ENCODE data around the gene VDAC1.

Gene VDAC1, protein sequence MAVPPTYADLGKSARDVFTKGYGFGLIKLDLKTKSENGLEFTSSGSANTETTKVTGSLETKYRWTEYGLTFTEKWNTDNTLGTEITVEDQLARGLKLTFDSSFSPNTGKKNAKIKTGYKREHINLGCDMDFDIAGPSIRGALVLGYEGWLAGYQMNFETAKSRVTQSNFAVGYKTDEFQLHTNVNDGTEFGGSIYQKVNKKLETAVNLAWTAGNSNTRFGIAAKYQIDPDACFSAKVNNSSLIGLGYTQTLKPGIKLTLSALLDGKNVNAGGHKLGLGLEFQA

DNA sequence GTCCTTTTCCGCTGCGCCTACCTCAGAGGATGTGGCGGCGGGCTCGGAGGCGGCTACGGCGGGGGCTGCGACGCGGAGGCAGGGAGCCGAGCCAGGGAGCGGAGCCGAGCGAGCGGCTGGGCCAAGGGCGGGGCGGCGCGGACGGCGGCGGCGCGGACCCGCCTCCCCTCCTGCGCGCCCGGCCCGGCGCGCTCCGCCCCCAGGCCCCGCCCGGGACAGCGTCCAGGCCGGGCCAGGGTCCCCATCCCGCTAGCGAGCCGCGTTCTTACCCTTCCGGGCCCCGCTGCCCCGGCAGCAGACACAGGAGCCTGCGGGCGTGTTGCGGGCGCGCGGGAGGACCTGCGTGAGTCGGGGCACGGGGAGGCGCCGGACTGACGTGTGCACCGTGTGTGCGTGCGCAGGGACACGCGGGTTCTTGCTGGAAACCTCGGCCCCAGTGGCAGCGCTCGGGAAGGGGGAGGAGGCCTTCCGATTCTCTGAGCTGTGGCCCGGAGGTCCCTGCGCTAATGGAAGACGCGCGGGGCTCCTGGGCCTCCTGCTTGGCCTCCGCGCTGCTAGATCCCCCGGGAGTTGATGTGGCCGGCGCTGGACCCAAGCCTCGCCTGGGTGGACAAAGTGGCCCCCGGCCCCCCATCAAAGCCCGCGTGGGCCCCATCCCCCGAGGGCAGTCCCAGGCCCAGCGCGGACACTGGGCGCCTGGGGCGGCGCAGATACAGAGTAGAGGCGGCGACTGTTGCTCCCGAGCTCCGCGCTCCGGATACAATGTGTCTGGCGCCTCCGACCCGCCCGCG lies at the start of gene VDAC1:
Gene VDAC1 (minus strand): TSS at position 350 of the 791 bp plus-strand sequence. CDS start 11,963 bp downstream, outside the sequence.
- TF ChIP-seq POLR2A (IDR thresholded peaks at IDR 0.05; ENCODE audit: low read length) (peak; percentile 37), GATA1 (IDR thresholded peaks at IDR 0.05; ENCODE audit: low read depth, low read length) (no peak)
- peak; percentile 80 to 83 for DNase-seq

- DNase-seq, result no peak
- no peak for TF ChIP-seq POLR2A (IDR thresholded peaks at IDR 0.05; ENCODE audit: low read length)
- no peak for TF ChIP-seq GATA1 (IDR thresholded peaks at IDR 0.05; ENCODE audit: low read depth, low read length)
These were observed 49.1 kb upstream of the VDAC1 start for GRCh38 chr5:134053840-134054338.

- no peak for DNase-seq
- TF ChIP-seq GATA1 (IDR thresholded peaks at IDR 0.05; ENCODE audit: low read depth, low read length) (no peak), POLR2A (IDR thresholded peaks at IDR 0.05; ENCODE audit: low read length) (no peak)
These were observed 48.6 kb upstream of the VDAC1 start for GRCh38 chr5:134053314-134053839.

- no peak for DNase-seq
- no peak for TF ChIP-seq POLR2A (IDR thresholded peaks at IDR 0.05; ENCODE audit: low read length)
These were observed 46.5 kb upstream of the VDAC1 start for GRCh38 chr5:134051305-134051704.

DNA sequence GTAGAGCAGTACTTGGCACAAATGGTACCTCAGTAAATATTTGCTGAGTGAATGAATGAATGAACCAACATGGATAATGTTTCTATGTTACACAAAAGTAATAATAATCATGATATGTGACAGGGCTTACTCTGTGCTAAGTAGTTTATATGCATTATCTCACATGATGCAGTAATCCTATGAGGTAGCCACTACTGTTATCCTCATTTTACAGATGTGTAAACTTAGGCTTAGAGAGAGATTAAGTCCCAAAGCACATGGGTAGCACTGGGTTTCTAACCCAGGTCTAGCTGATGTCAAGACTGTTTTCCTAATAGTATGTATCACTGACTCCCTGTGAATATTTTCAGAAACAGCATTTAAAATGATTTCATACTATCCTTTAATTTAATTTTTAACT lies 44.1 kb upstream of the VDAC1 start:
- peak in 1 of 2 experiments; percentile 53 for DNase-seq
- TF ChIP-seq GATA1 (IDR thresholded peaks at IDR 0.05; ENCODE audit: low read depth, low read length) (no peak), POLR2A (IDR thresholded peaks at IDR 0.05; ENCODE audit: low read length) (no peak)

- TF ChIP-seq GATA1 (IDR thresholded peaks at IDR 0.05; ENCODE audit: low read depth, low read length) (no peak), POLR2A (IDR thresholded peaks at IDR 0.05; ENCODE audit: low read length) (no peak)
- DNase-seq, result no peak
These were observed 42.9 kb upstream of the VDAC1 start for GRCh38 chr5:134047687-134048056.

DNA sequence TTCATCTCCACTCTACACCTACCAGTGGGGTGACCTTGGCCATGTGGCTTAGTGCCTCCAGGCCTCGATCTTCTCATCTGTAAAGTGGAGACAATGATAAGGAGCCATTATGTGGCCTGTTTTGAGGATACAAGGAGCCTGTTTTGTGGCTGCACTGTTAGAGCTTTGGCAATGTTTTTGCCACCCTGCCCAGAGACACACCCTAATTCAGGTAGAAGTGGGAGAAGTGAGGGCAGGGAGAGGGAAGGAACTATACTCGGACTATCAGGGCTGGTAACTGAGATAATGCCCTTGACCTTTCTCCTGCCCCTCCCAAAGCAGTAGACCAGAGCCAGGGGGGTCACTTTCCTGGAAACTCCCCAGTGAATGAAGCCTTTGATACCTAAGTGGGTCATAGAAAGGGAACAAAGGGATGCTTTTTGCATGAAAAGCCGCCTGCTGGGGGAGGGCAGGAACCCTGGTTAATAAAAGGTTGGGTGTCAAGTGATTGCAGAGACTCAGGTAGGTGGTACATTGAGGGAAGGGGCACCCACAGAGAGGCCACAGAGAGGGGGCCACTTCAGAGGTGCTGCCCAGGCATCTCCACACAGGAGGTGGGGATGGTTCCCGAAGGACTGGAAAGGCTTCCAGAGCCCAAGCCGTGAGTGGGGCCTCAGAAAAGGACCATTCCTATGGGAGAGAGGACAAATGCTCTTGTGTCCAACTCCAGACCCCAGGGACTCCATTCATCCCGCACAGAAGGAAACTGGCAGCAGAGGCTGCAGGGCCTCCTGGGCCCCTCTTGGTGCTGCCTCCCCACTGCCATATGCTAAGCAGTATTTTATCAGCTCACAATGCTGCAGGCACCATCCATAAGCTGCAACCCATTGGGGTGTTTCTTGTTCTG lies 42.3 kb upstream of the VDAC1 start:
- TF ChIP-seq POLR2A (IDR thresholded peaks at IDR 0.05; ENCODE audit: low read length) (no peak), GATA1 (IDR thresholded peaks at IDR 0.05; ENCODE audit: low read depth, low read length) (no peak)
- DNase-seq, result no peak

DNA sequence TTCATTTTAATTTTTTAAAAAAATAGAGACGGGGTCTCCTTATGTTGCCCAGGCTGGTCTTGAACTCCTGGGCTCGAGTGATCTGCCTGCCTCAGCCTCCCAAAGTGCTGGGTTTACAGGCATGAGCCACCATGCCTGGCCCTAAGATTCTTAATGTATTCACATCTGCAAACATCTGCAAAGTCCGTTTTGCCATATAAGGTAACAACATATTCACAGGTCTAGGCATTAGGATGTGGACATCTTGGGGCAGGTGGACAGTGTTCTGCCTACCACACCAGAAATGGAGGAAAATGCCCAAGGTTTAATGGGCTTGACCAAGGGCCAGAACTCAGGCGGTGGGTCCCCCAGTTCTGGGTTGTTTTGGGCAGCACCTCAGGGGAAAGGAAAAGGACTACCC lies 41.6 kb upstream of the VDAC1 start:
- TF ChIP-seq GATA1 (IDR thresholded peaks at IDR 0.05; ENCODE audit: low read depth, low read length) (no peak), POLR2A (IDR thresholded peaks at IDR 0.05; ENCODE audit: low read length) (no peak)
- DNase-seq, result no peak

GRCh38 chr5:134043793-134044792 lies 39.3 kb upstream of the VDAC1 start:
- DNase-seq, result no peak
- TF ChIP-seq GATA1 (IDR thresholded peaks at IDR 0.05; ENCODE audit: low read depth, low read length), result no peak
- TF ChIP-seq POLR2A (IDR thresholded peaks at IDR 0.05; ENCODE audit: low read length), result no peak

- no peak for TF ChIP-seq GATA1 (IDR thresholded peaks at IDR 0.05; ENCODE audit: low read depth, low read length)
- no peak for TF ChIP-seq POLR2A (IDR thresholded peaks at IDR 0.05; ENCODE audit: low read length)
- DNase-seq, result no peak
These were observed 37.0 kb upstream of the VDAC1 start for GRCh38 chr5:134041570-134042411.

- no peak for DNase-seq
- TF ChIP-seq GATA1 (IDR thresholded peaks at IDR 0.05; ENCODE audit: low read depth, low read length) (no peak), POLR2A (IDR thresholded peaks at IDR 0.05; ENCODE audit: low read length) (no peak)
These were observed 33.4 kb upstream of the VDAC1 start for GRCh38 chr5:134038138-134038537.

DNA sequence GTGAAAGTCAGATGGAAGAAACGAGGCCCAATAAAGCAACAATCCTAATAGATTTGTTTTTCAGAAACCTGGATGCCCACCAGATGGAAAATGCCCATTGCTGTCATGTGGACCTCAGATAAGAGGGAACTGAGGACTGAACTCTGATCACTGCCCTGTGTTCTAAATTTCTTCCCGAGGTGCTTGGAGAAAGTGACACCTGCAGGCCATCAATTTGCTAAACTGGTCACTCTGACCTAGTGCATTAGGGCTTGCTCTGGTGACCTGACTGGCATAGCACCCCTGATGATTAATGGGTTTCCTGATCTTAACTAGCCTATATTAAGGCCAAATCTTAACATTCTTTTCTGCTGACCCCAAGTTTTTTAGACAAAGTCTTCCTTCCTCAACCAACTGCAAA lies 32.4 kb upstream of the VDAC1 start:
- TF ChIP-seq GATA1 (IDR thresholded peaks at IDR 0.05; ENCODE audit: low read depth, low read length) (no peak), POLR2A (IDR thresholded peaks at IDR 0.05; ENCODE audit: low read length) (no peak)

More for the DNA sequence above, 32.4 kb upstream of the VDAC1 start:
- no peak for DNase-seq
